Effector memory CD8-positive, alpha-beta T cell (primary cell): Measurements from ENCODE around the gene ZNF627.
"Not testable (repeated sequence)": the region's sequence is repeated elsewhere in the genome, so short reads cannot be mapped to it uniquely, and the experiment has no call there.

Source experiments
- ATAC-seq: fragments of 150-1000 bp; cut with Tn5 transposase; replicated peaks from 2 replicates; pipeline ENCODE4 v1.10.0; 2021; ENCODE audit warnings: mild to moderate bottlenecking, moderate library complexity
- DNase-seq, 3 experiments: peaks; one replicate each; pipeline ENCODE4 v3.0.0; 2021
- H3K27ac Mint-ChIP-seq, 2 donors: one replicate each; pipeline ENCODE4 v1.8.0; 2022; ENCODE audit warnings: mild to moderate bottlenecking in 2 of 2, mixed read lengths in 2 of 2, moderate library complexity in 2 of 2
- H3K27me3 Mint-ChIP-seq, 2 donors: one replicate each; pipeline ENCODE4 v1.8.0; 2022; ENCODE audit warnings: mixed read lengths in 2 of 2
- H3K36me3 Mint-ChIP-seq: one replicate; pipeline ENCODE4 v1.8.0; 2022; ENCODE audit warnings: mild to moderate bottlenecking, moderate library complexity, mixed read lengths; ENCODE audit not compliant: insufficient read depth
- H3K4me1 Mint-ChIP-seq, 2 donors: one replicate each; pipeline ENCODE4 v1.8.0; 2022; ENCODE audit warnings: low read depth in 2 of 2, mixed read lengths in 2 of 2
- H3K4me3 Mint-ChIP-seq, 2 donors: one replicate each; pipeline ENCODE4 v1.8.0; 2022; ENCODE audit warnings: mild to moderate bottlenecking in 2 of 2, mixed read lengths in 2 of 2, moderate library complexity in 2 of 2
- H3K9me3 Mint-ChIP-seq, 2 donors: one replicate each; pipeline ENCODE4 v1.8.0; 2022; ENCODE audit warnings: mixed read lengths in 2 of 2

Gene ZNF627

GRCh38 chr19:11560404-11561051 is 36.8 kb upstream of the ZNF627 start:
- DNase-seq (peak; percentile 52 to 60 (median 54)), ATAC-seq (peak; percentile 42)
- Mint-ChIP-seq H3K27me3 (no peaks in the 10 kb centered on the region), H3K9me3 (no peaks in the 10 kb centered on the region), H3K36me3 (peaks cover 11% of the 10 kb centered on the region), H3K27ac (peak overlapping the region; percentile 18 to 50), H3K4me3 (peak overlapping the region; percentile 91 to 97), H3K4me1 (peaks cover 32 to 38% of the 10 kb centered on the region in 2 donors)

- ATAC-seq (no peak), DNase-seq (no peak)
- Mint-ChIP-seq H3K4me1 (peaks cover 14% of the 10 kb centered on the region in 2 donors), H3K9me3 (no peaks in the 10 kb centered on the region), H3K36me3 (peaks cover 7% of the 10 kb centered on the region), H3K4me3 (no peak overlapping the region), H3K27me3 (no peaks in the 10 kb centered on the region), H3K27ac (no peak overlapping the region)
These were observed 33.8 kb upstream of the ZNF627 start for GRCh38 chr19:11563532-11563931.

- not testable (repeated sequence) for ATAC-seq, H3K27me3 Mint-ChIP-seq, H3K36me3 Mint-ChIP-seq
These were observed 33.0 kb upstream of the ZNF627 start for GRCh38 chr19:11564082-11564807.

GRCh38 chr19:11565649-11565980 is 31.7 kb upstream of the ZNF627 start:
- ATAC-seq, H3K4me1 Mint-ChIP-seq, DNase-seq, H3K27me3 Mint-ChIP-seq, H3K9me3 Mint-ChIP-seq, H3K27ac Mint-ChIP-seq, H3K4me3 Mint-ChIP-seq, H3K36me3 Mint-ChIP-seq: not testable (repeated sequence)

More at GRCh38 chr19:11564082-11564807, 33.0 kb upstream of the ZNF627 start:
- H3K27ac Mint-ChIP-seq, DNase-seq, H3K9me3 Mint-ChIP-seq, H3K4me3 Mint-ChIP-seq: not testable (repeated sequence)
- peaks cover 10% of the 10 kb centered on the region in 2 donors for H3K4me1 Mint-ChIP-seq

GRCh38 chr19:11566164-11566563 is 31.1 kb upstream of the ZNF627 start:
- H3K36me3 Mint-ChIP-seq: no peaks in the 10 kb centered on the region
- no peaks in the 10 kb centered on the region for H3K4me1 Mint-ChIP-seq
- H3K4me3 Mint-ChIP-seq: no peak overlapping the region
- no peaks in the 10 kb centered on the region for H3K9me3 Mint-ChIP-seq
- DNase-seq (no peak), ATAC-seq (no peak)
- H3K27me3 Mint-ChIP-seq: no peaks in the 10 kb centered on the region
- peak overlapping the region; percentile 8 to 23 for H3K27ac Mint-ChIP-seq

GRCh38 chr19:11570039-11570462 is 27.2 kb upstream of the ZNF627 start:
- Mint-ChIP-seq H3K9me3 (no peaks in the 10 kb centered on the region), H3K36me3 (peaks cover 2% of the 10 kb centered on the region), H3K4me3 (no peak overlapping the region), H3K4me1 (no peaks in the 10 kb centered on the region), H3K27me3 (no peaks in the 10 kb centered on the region), H3K27ac (no peak overlapping the region)
- ATAC-seq: no peak
- no peak for DNase-seq

- H3K4me3 Mint-ChIP-seq, H3K36me3 Mint-ChIP-seq, H3K9me3 Mint-ChIP-seq, DNase-seq, ATAC-seq, H3K4me1 Mint-ChIP-seq, H3K27ac Mint-ChIP-seq, H3K27me3 Mint-ChIP-seq: not testable (repeated sequence)
These were observed 23.9 kb upstream of the ZNF627 start for GRCh38 chr19:11573354-11573753.

GRCh38 chr19:11573763-11574162 is 23.5 kb upstream of the ZNF627 start:
- ATAC-seq, H3K27ac Mint-ChIP-seq, DNase-seq, H3K4me1 Mint-ChIP-seq, H3K36me3 Mint-ChIP-seq, H3K4me3 Mint-ChIP-seq, H3K9me3 Mint-ChIP-seq, H3K27me3 Mint-ChIP-seq: not testable (repeated sequence)

GRCh38 chr19:11574689-11575088 is 22.6 kb upstream of the ZNF627 start:
- no peak overlapping the region for H3K4me3 Mint-ChIP-seq
- no peaks in the 10 kb centered on the region for H3K27me3 Mint-ChIP-seq
- ATAC-seq (no peak), DNase-seq (no peak)
- peaks cover 0 to 5% of the 10 kb centered on the region in 2 donors for H3K4me1 Mint-ChIP-seq
- no peak overlapping the region for H3K27ac Mint-ChIP-seq
- no peaks in the 10 kb centered on the region for H3K9me3 Mint-ChIP-seq
- peaks cover 9% of the 10 kb centered on the region for H3K36me3 Mint-ChIP-seq

GRCh38 chr19:11576227-11576626 is 21.1 kb upstream of the ZNF627 start:
- Mint-ChIP-seq H3K27ac (peak overlapping the region in 1 of 2 donors; percentile 15), H3K9me3 (no peaks in the 10 kb centered on the region), H3K4me3 (peak overlapping the region in 1 of 2 donors; percentile 1), H3K4me1 (peaks cover 0 to 10% of the 10 kb centered on the region in 2 donors), H3K27me3 (no peaks in the 10 kb centered on the region), H3K36me3 (peaks cover 12% of the 10 kb centered on the region)
- DNase-seq: no peak
- ATAC-seq: no peak

- H3K4me3 Mint-ChIP-seq: peak within 1 kb of the TSS; percentile 66 to 81
- H3K27ac Mint-ChIP-seq: peak within 1 kb of the TSS; percentile 54 to 60
- DNase-seq (no peak), ATAC-seq (no peak)
- H3K4me1 Mint-ChIP-seq: peaks cover 5 to 16% of the 10 kb centered on the region in 2 donors
- no peaks in the 10 kb centered on the region for H3K27me3 Mint-ChIP-seq
- no peaks in the 10 kb centered on the region for H3K9me3 Mint-ChIP-seq
- peaks cover 14% of the 10 kb centered on the region for H3K36me3 Mint-ChIP-seq
These were observed 19.6 kb upstream of the ZNF627 start, which contains the start of gene ACP5 for GRCh38 chr19:11577451-11578257. Gene ACP5, minus strand, starts transcription at chr19:11577645. Its CDS starts 328 bp downstream, at chr19:11577317.

- peak in 1 of 3 experiments; percentile 9 for DNase-seq
- Mint-ChIP-seq H3K9me3 (no peaks in the 10 kb centered on the region), H3K4me1 (peaks cover 5 to 16% of the 10 kb centered on the region in 2 donors)
These were observed 18.8 kb upstream of the ZNF627 start for GRCh38 chr19:11578258-11579142.

GRCh38 chr19:11580116-11580515 is 17.2 kb upstream of the ZNF627 start:
- Mint-ChIP-seq H3K4me3 (peak overlapping the region in 1 of 2 donors; percentile 80), H3K9me3 (no peaks in the 10 kb centered on the region), H3K27me3 (no peaks in the 10 kb centered on the region), H3K27ac (no peak overlapping the region), H3K4me1 (peaks cover 5 to 16% of the 10 kb centered on the region in 2 donors), H3K36me3 (peaks cover 11% of the 10 kb centered on the region)
- no peak for DNase-seq
- no peak for ATAC-seq

More at GRCh38 chr19:11578258-11579142, 18.8 kb upstream of the ZNF627 start:
- H3K27ac Mint-ChIP-seq: peak overlapping the region; percentile 54 to 60
- peak overlapping the region; percentile 80 to 81 for H3K4me3 Mint-ChIP-seq
- no peaks in the 10 kb centered on the region for H3K27me3 Mint-ChIP-seq
- H3K36me3 Mint-ChIP-seq: peaks cover 14% of the 10 kb centered on the region
- peak; percentile 74 for ATAC-seq
